ENCODE data around the gene NOPCHAP1. TPM values are rescaled to one million over a fixed set of nuclear protein-coding genes. Genes with fewer than 3 reads are reported as not detected.
A peak's percentile ranks its signal among the peaks of the same experiment; 100 is the strongest.

Gene NOPCHAP1
- total and polyA plus RNA-seq, 2 of the 4 experiments (the other 2 are of a cell fraction) = 5.6 to 9.3 TPM

DNA sequence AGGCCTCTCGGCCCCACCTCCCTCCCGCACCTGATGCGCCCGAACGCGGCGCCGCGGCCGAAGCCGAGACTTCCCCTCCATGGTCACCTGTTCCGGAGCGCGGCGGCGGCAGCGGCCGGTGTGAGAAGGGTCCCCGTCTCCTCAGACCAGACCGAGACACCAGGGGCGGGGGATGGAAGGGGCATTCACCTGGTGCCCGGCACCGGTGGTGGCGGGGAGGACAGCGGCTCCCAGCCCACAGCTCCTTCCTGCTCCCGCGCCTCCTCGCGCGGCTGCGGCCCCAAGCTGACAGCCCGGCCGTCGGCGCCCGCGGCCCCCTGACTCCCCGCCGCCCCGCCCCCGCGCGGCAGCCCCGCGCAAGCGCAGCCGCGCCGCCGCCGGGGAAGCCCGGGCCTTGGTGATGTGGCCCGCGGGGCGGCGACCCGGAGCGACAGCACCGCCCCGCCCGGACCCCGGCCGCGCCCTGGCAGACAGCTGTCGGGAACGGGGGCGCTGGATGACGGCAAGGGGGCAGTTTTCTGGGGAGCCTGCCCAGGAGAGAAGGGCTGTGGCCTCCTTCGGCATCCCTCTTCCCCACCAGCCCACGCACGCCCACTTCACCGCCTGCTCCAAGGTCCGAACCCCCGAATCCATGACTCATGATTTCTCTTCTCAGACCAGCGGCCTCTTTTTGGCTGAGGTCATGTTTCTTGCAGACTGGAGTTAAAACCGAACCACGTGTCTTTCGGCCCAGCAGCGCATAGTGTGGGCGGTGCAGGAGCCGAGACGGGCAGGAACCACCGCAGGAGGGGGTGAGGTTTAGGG is 27.9 kb upstream of the NOPCHAP1 start, which contains the start of gene SLC41A2 (continued):
- TF ChIP-seq CHD1 (IDR thresholded peaks at IDR 0.05; ENCODE audit: low read depth, low read length) (no peak), RFX5 (IDR thresholded peaks at IDR 0.05; ENCODE audit: low read depth, low read length) (no peak), SMC3 (IDR thresholded peaks at IDR 0.05; ENCODE audit: low read depth, low read length) (no peak)

DNA sequence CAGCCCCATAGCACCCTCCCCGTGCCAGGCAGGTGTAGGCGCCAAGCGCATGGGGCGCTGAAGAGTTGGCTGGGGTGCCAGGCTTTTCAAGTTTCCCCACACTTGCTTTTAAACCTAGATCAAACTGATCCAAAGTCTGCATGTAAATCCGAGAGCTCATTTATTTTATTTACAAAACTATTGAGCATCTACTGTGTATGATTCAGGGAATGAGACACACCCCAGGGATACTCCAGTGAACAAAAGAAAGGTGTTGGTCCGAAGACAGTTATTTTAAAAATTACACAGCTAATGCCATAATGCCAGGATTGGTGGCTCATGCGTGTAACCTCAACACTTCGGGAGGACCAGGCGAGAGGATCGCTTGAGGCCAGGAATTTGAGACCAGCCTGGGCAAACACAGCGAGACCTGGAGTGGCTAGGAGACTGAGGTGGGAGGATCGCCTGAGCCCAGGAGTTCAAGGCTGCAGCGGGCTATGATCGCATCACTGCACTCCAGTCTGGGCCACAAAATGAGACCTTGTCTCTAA is 27.2 kb upstream of the NOPCHAP1 start:
- BruUV-seq (replicated peaks) = no TSS peak
- no peak overlapping the region; the same call in 1 of the 2 replicates for H4K5ac ChIP-seq (ENCODE audit: low read depth, low read length)
- ATAC-seq (ENCODE audit: low read depth) (no peak), DNase-seq (no peak)
- peak overlapping the region; percentile 79; the same call in 1 of the 2 replicates for H3K4ac ChIP-seq (ENCODE audit: low read depth, low read length)
- POLR2A ChIA-PET (ENCODE audit: unreplicated experiment) = no interaction called here
- H3K27me3 ChIP-seq (ENCODE audit: control insufficient read depth, insufficient read depth, low read length) = peaks cover 18% of the 10 kb centered on the region
- no peaks in the 10 kb centered on the region for H3K9me1 ChIP-seq (ENCODE audit: insufficient read depth, low read length)
- H2AK9ac ChIP-seq (replicated peaks; ENCODE audit: low read depth, low read length, poor library complexity) = peak overlapping the region; percentile 89
- H2AK5ac ChIP-seq (ENCODE audit: low read depth, low read length) = peak overlapping the region; percentile 13; the same call in 1 of the 2 replicates
- peak overlapping the region; percentile 78; the same call in 1 of the 2 replicates for H4K91ac ChIP-seq (ENCODE audit: insufficient read depth, low read depth, low read length)
- H3K23ac ChIP-seq (ENCODE audit: low read depth, low read length) = no peak overlapping the region
- WGBS, 2 experiments (ENCODE audit: extremely low coverage in 2 of 2, insufficient read length in 1 of 2) = 93% methylated on average over 2 of the region's 14 CpGs; no CpG with 5 or more reads in 1 of the 2 experiments
- peak overlapping the region; percentile 98 for H2AFZ ChIP-seq (replicated peaks; ENCODE audit: low read length, poor library complexity)
- H3K9ac ChIP-seq (ENCODE audit: low read depth, low read length) = no peak overlapping the region
- 0 out of 2 replicates have a peak overlapping the region, but pooled peaks have one; percentile 8 for H3K14ac ChIP-seq (replicated peaks; ENCODE audit: low read depth, low read length)
- no peak overlapping the region for H2BK15ac ChIP-seq (ENCODE audit: low read depth, low read length)
- peak overlapping the region; percentile 77 to 85; a peak in 2 of 4 replicates for H4K8ac ChIP-seq (ENCODE audit: low read depth in 2 of 2, low read length in 2 of 2)
- no peak overlapping the region; the same call in 1 of the 2 replicates for H2BK20ac ChIP-seq (ENCODE audit: low read depth, low read length)
- no peaks in the 10 kb centered on the region for H3K36me3 ChIP-seq (ENCODE audit: control insufficient read depth, insufficient read depth, low read length)
- peaks cover 10% of the 10 kb centered on the region for H3K4me1 ChIP-seq (ENCODE audit: control insufficient read depth, insufficient read depth, low read length)
- no peaks in the 10 kb centered on the region for H3K9me3 ChIP-seq (ENCODE audit: control insufficient read depth, insufficient read depth, low read length)
- intact Hi-C loops (cut with micrococcal nuclease) = no loop called here
- H3K27ac ChIP-seq (ENCODE audit: insufficient read depth, low read length) = peak overlapping the region; percentile 57
- CTCF ChIA-PET = interaction anchor here (0.6 to 0.8 kb wide), 3 partner anchors 12 to 74 kb away, joined by 3 read pairs; no protein-coding TSS in a partner anchor
- no peak overlapping the region for H2BK5ac ChIP-seq (ENCODE audit: low read depth, low read length, poor library complexity, severe bottlenecking)
- H2BK120ac ChIP-seq (ENCODE audit: low read depth, low read length) = peak overlapping the region; percentile 73; the same call in 1 of the 2 replicates
- H4K20me1 ChIP-seq (ENCODE audit: insufficient read depth, low read length) = no peaks in the 10 kb centered on the region
- peak overlapping the region; percentile 68 for H3K4me2 ChIP-seq (ENCODE audit: low read depth, low read length)
- dilution Hi-C loops (cut with HindIII; ENCODE audit: low sequenced_read_pairs, unreplicated experiment) = no loop called here
- H3K4me3 ChIP-seq (ENCODE audit: insufficient read depth, low read depth, low read length) = peak overlapping the region; percentile 62
- no peaks in the 10 kb centered on the region for H3K79me1 ChIP-seq (ENCODE audit: low read depth in 1 of 2, low read length in 2 of 2)
- no peak overlapping the region for H3K18ac ChIP-seq (ENCODE audit: low read depth, low read length)
- H3K56ac ChIP-seq (ENCODE audit: extremely low read depth, insufficient read depth, low read length) = no peak overlapping the region
- in situ Hi-C loops (cut with MboI; ENCODE audit: low sequenced_read_pairs) = no loop called here
- no peak for TF ChIP-seq MAFK (IDR thresholded peaks at IDR 0.05; ENCODE audit: low read depth, low read length)
- TF ChIP-seq, protein P1, sequence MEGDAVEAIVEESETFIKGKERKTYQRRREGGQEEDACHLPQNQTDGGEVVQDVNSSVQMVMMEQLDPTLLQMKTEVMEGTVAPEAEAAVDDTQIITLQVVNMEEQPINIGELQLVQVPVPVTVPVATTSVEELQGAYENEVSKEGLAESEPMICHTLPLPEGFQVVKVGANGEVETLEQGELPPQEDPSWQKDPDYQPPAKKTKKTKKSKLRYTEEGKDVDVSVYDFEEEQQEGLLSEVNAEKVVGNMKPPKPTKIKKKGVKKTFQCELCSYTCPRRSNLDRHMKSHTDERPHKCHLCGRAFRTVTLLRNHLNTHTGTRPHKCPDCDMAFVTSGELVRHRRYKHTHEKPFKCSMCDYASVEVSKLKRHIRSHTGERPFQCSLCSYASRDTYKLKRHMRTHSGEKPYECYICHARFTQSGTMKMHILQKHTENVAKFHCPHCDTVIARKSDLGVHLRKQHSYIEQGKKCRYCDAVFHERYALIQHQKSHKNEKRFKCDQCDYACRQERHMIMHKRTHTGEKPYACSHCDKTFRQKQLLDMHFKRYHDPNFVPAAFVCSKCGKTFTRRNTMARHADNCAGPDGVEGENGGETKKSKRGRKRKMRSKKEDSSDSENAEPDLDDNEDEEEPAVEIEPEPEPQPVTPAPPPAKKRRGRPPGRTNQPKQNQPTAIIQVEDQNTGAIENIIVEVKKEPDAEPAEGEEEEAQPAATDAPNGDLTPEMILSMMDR (conservative IDR thresholded peaks at IDR 0.05; ENCODE audit: low read depth, low read length) = no peak
- no peak for TF ChIP-seq CHD1 (IDR thresholded peaks at IDR 0.05; ENCODE audit: low read depth, low read length)
- TF ChIP-seq FOS (IDR thresholded peaks at IDR 0.05; ENCODE audit: low read depth, low read length) = no peak
- no peak for TF ChIP-seq MAZ (IDR thresholded peaks at IDR 0.05; ENCODE audit: borderline replicate concordance, low read depth, low read length)
- TF ChIP-seq MXI1 (IDR thresholded peaks at IDR 0.05; ENCODE audit: borderline replicate concordance, low read depth, low read length) = no peak
- no peak for TF ChIP-seq RFX5 (IDR thresholded peaks at IDR 0.05; ENCODE audit: low read depth, low read length)
- no peak for TF ChIP-seq RCOR1 (IDR thresholded peaks at IDR 0.05; ENCODE audit: insufficient replicate concordance, low read length)
- no peak for TF ChIP-seq RAD21 (IDR thresholded peaks at IDR 0.05; ENCODE audit: low read length)
- TF ChIP-seq BHLHE40 (IDR thresholded peaks at IDR 0.05; ENCODE audit: low read depth, low read length) = no peak
- no peak for TF ChIP-seq POLR2A (IDR thresholded peaks at IDR 0.05; ENCODE audit: low read depth, low read length)
- TF ChIP-seq CEBPB (IDR thresholded peaks at IDR 0.05; ENCODE audit: low read depth, low read length) = no peak

Measured in IMR-90 (cell line).